ENCODE results near the gene GGCX.

GGCX gene

GRCh38 chr2:85539361-85540132, 21.7 kb downstream of the GGCX start:
- H3K4me3 ChIP-seq (replicated peaks; ENCODE audit: insufficient read depth, low read length): peak overlapping the region; percentile 98
- peak overlapping the region; percentile 99 for H3K27ac ChIP-seq (replicated peaks)
- TF ChIP-seq POLR2AphosphoS5 (IDR thresholded peaks at IDR 0.05; ENCODE audit: low read depth): peak; percentile 50
- no peak for TF ChIP-seq REST (IDR thresholded peaks at IDR 0.05; ENCODE audit: insufficient replicate concordance, low read depth)
- no peak for TF ChIP-seq CTCF (IDR thresholded peaks at IDR 0.05; ENCODE audit: insufficient read depth, low read length)
- TF ChIP-seq SPI1 (IDR thresholded peaks at IDR 0.05; ENCODE audit: borderline replicate concordance, low read depth): no peak
- peak; percentile 58 to 95 for DNase-seq (ENCODE audit: low read depth in 1 of 2, low spot score in 1 of 2)
- no peaks in the 10 kb centered on the region for H3K27me3 ChIP-seq (ENCODE audit: insufficient read depth, poor library complexity, severe bottlenecking)

GRCh38 chr2:85538507-85539360, 22.6 kb downstream of the GGCX start, which contains the start of gene MAT2A:
TSS of gene MAT2A (plus strand) at chr2:85539168. CDS start at chr2:85539288, 120 bp downstream.
- peak within 1 kb of the TSS; percentile 99 for H3K27ac ChIP-seq (replicated peaks)
- TF ChIP-seq POLR2AphosphoS5 (IDR thresholded peaks at IDR 0.05; ENCODE audit: low read depth): peak; percentile 98
- TF ChIP-seq GABPA (IDR thresholded peaks at IDR 0.05; ENCODE audit: low read depth): no peak
- TF ChIP-seq SPI1 (IDR thresholded peaks at IDR 0.05; ENCODE audit: borderline replicate concordance, low read depth): peak; percentile 38; the same call in 1 of the 2 replicates
- TF ChIP-seq CTCF (IDR thresholded peaks at IDR 0.05; ENCODE audit: insufficient read depth, low read length): peak; percentile 54
- TF ChIP-seq REST (IDR thresholded peaks at IDR 0.05; ENCODE audit: insufficient replicate concordance, low read depth): peak; percentile 80
- no peaks in the 10 kb centered on the region for H3K27me3 ChIP-seq (ENCODE audit: insufficient read depth, poor library complexity, severe bottlenecking)
- peak within 1 kb of the TSS; percentile 98 for H3K4me3 ChIP-seq (replicated peaks; ENCODE audit: insufficient read depth, low read length)
- peak; percentile 95 to 98 for DNase-seq (ENCODE audit: low read depth in 1 of 2, low spot score in 1 of 2)

- peak; percentile 52 to 65 for DNase-seq (ENCODE audit: low read depth in 1 of 2, low spot score in 1 of 2)
- no peaks in the 10 kb centered on the region for H3K27me3 ChIP-seq (ENCODE audit: insufficient read depth, poor library complexity, severe bottlenecking)
- H3K4me3 ChIP-seq (replicated peaks; ENCODE audit: insufficient read depth, low read length): peak overlapping the region; percentile 98
Observed at GRCh38 chr2:85537600-85538506, 23.4 kb downstream of the GGCX start.

More at GRCh38 chr2:85537600-85538506, 23.4 kb downstream of the GGCX start:
- TF ChIP-seq REST (IDR thresholded peaks at IDR 0.05; ENCODE audit: insufficient replicate concordance, low read depth) (peak; percentile 9), SPI1 (IDR thresholded peaks at IDR 0.05; ENCODE audit: borderline replicate concordance, low read depth) (no peak), CTCF (IDR thresholded peaks at IDR 0.05; ENCODE audit: insufficient read depth, low read length) (no peak), GABPA (IDR thresholded peaks at IDR 0.05; ENCODE audit: low read depth) (0 out of 2 replicates have a peak, but pooled peaks have one; percentile 4), POLR2AphosphoS5 (IDR thresholded peaks at IDR 0.05; ENCODE audit: low read depth) (peak; percentile 70)
- peak overlapping the region; percentile 99 for H3K27ac ChIP-seq (replicated peaks)

Measured in HL-60 (cell line).